ENCODE results near the gene KCTD5. TPM values are rescaled to one million over a fixed set of nuclear protein-coding genes. Genes with fewer than 3 reads are reported as not detected.

KCTD5 gene
- 35.2 to 46.3 TPM (median 45.8 TPM) in 5 replicates for total RNA-seq (2022; extraction: Qiagen RNA extraction; ENCODE audit: low read depth)

GRCh38 chr16:2682209-2683021 is at the start of gene KCTD5:
TSS of gene KCTD5 (plus strand) at chr16:2682523. CDS start at chr16:2682549, 26 bp downstream.

GRCh38 chr16:2720064-2720457 is 37.7 kb downstream of the KCTD5 start, which contains the start of gene PRSS27:
TSS of gene PRSS27 (minus strand) at chr16:2720224. CDS start at chr16:2720160, 64 bp downstream.

GRCh38 chr16:2752035-2752849 is 69.9 kb downstream of the KCTD5 start, which contains the start of gene SRRM2:
TSS of gene SRRM2 (plus strand) at chr16:2752638. CDS start at chr16:2756365, 3,727 bp downstream.

Other genes with a start within 250 kb of the KCTD5 start
- 16.3 to 24.0 TPM (median 22.7 TPM) in 5 replicates for gene TEDC2, start 222.4 kb upstream of the KCTD5 start, total RNA-seq (2022; extraction: Qiagen RNA extraction; ENCODE audit: low read depth)
- gene NTN3, start 211.2 kb upstream of the KCTD5 start, total RNA-seq (2022; extraction: Qiagen RNA extraction; ENCODE audit: low read depth) = 0.05 to 0.15 TPM in 2 of 5 replicates, not detected in the others
- gene TBC1D24, start 207.4 kb upstream of the KCTD5 start, total RNA-seq (2022; extraction: Qiagen RNA extraction; ENCODE audit: low read depth) = 5.9 to 8.4 TPM (median 7.1 TPM) in 5 replicates
- gene ATP6V0C, start 168.6 kb upstream of the KCTD5 start, total RNA-seq (2022; extraction: Qiagen RNA extraction; ENCODE audit: low read depth) = 133 to 299 TPM (median 268 TPM) in 5 replicates
- gene AMDHD2, start 162.2 kb upstream of the KCTD5 start, total RNA-seq (2022; extraction: Qiagen RNA extraction; ENCODE audit: low read depth) = 12.5 to 27.5 TPM (median 23.9 TPM) in 5 replicates
- not detected in 5 replicates for gene CEMP1, start 151.1 kb upstream of the KCTD5 start, total RNA-seq (2022; extraction: Qiagen RNA extraction; ENCODE audit: low read depth)
- 15.7 to 21.6 TPM (median 20.2 TPM) in 5 replicates for gene PDPK1, start 144.5 kb upstream of the KCTD5 start, total RNA-seq (2022; extraction: Qiagen RNA extraction; ENCODE audit: low read depth)
- gene PRSS27, start 37.7 kb downstream of the KCTD5 start, total RNA-seq (2022; extraction: Qiagen RNA extraction; ENCODE audit: low read depth) = 0.77 to 1.8 TPM (median 1.5 TPM) in 5 replicates
- gene SRRM2, start 70.1 kb downstream of the KCTD5 start, total RNA-seq (2022; extraction: Qiagen RNA extraction; ENCODE audit: low read depth) = 279 to 431 TPM (median 392 TPM) in 5 replicates
- 436 to 538 TPM (median 483 TPM) in 5 replicates for gene ELOB, start 94.8 kb downstream of the KCTD5 start, total RNA-seq (2022; extraction: Qiagen RNA extraction; ENCODE audit: low read depth)
- gene PRSS33, start 105.0 kb downstream of the KCTD5 start, total RNA-seq (2022; extraction: Qiagen RNA extraction; ENCODE audit: low read depth) = 0.09 TPM in 1 of 5 replicates, not detected in the others
- not detected in 5 replicates for gene PRSS41, start 115.9 kb downstream of the KCTD5 start, total RNA-seq (2022; extraction: Qiagen RNA extraction; ENCODE audit: low read depth)
- 0.21 to 0.30 TPM in 2 of 5 replicates, not detected in the others for gene PRSS21, start 134.7 kb downstream of the KCTD5 start, total RNA-seq (2022; extraction: Qiagen RNA extraction; ENCODE audit: low read depth)
- 0.73 to 1.3 TPM (median 0.93 TPM) in 5 replicates for gene ZG16B, start 147.8 kb downstream of the KCTD5 start, total RNA-seq (2022; extraction: Qiagen RNA extraction; ENCODE audit: low read depth)
- gene PRSS22, start 175.6 kb downstream of the KCTD5 start, total RNA-seq (2022; extraction: Qiagen RNA extraction; ENCODE audit: low read depth) = 1.6 to 3.1 TPM (median 2.2 TPM) in 5 replicates
- gene FLYWCH2, start 200.7 kb downstream of the KCTD5 start, total RNA-seq (2022; extraction: Qiagen RNA extraction; ENCODE audit: low read depth) = 45.9 to 60.3 TPM (median 51.6 TPM) in 5 replicates
- gene FLYWCH1, start 229.4 kb downstream of the KCTD5 start, total RNA-seq (2022; extraction: Qiagen RNA extraction; ENCODE audit: low read depth) = 19.5 to 28.3 TPM (median 27.5 TPM) in 5 replicates